Sigmoid colon (tissue), 7 donors: ENCODE measurements around the gene KLK2. TPM values are rescaled to one million over a fixed set of nuclear protein-coding genes. Genes with fewer than 3 reads are reported as not detected.

Experiments used
- DNase-seq: peaks from one replicate; pipeline ENCODE4 v3.0.0-alpha.2; 2019
- H3K27ac ChIP-seq, 4 donors: fragments of 200-600 bp; sonication (generic); one replicate each; pipeline ENCODE4 v1.5.1; 2016 to 2019; ENCODE audit warnings: mild to moderate bottlenecking in 1 of 4
- H3K27me3 ChIP-seq, 3 donors: fragments of 200-600 bp; sonication (generic); one replicate each; pipeline ENCODE4 v1.5.1; 2019; ENCODE audit warnings: mild to moderate bottlenecking in 1 of 3
- H3K36me3 ChIP-seq, 4 donors: fragments of 200-600 bp; sonication (generic); one replicate each; pipeline ENCODE4 v1.5.1; 2016 to 2019
- H3K4me1 ChIP-seq, 4 donors: fragments of 200-600 bp; sonication (generic); one replicate each; pipeline ENCODE4 v1.5.1; 2017 to 2019
- H3K4me3 ChIP-seq, 4 donors: fragments of 200-600 bp; sonication (generic); one replicate each; pipeline ENCODE4 v1.5.1; 2017 to 2019; ENCODE audit warnings: mild to moderate bottlenecking in 2 of 4, moderate library complexity in 1 of 4
- H3K9me3 ChIP-seq, 4 donors: fragments of 200-600 bp in 3 of 4; sonication (generic) in 3 of 4; one replicate each; pipeline versions ENCODE4 v1.5.1 to v1.6.1; 2013 to 2019
- CTCF ChIP-seq, 4 experiments: fragments of 450-650 bp in 3 of 4; fragments of 200-600 bp in 1 of 4; IDR thresholded peaks; one replicate each; pipeline ENCODE4 v1.5.1; 2016 to 2019; ENCODE audit warnings: antibody characterized with exemption in 4 of 4, mild to moderate bottlenecking in 3 of 4, moderate library complexity in 2 of 4
- EP300 ChIP-seq, 4 donors: sonication (generic); formaldehyde crosslinking; IDR thresholded peaks; one replicate each; pipeline ENCODE4 v1.6.1; 2017; ENCODE audit warnings: antibody characterized with exemption in 4 of 4
- POLR2A ChIP-seq, 2 donors: fragments of 450-650 bp; IDR thresholded peaks; one replicate each; pipeline ENCODE4 v1.6.1; 2016; ENCODE audit warnings: antibody characterized with exemption in 2 of 2, mild to moderate bottlenecking in 2 of 2, moderate library complexity in 2 of 2
- POLR2AphosphoS5 ChIP-seq, 4 donors: sonication (generic); formaldehyde crosslinking; IDR thresholded peaks; one replicate each; pipeline ENCODE4 v1.6.1; 2017; ENCODE audit warnings: antibody characterized with exemption in 4 of 4
- WGBS, 2 donors: extraction: QIAGEN DNeasy Blood & Tissue Kit; methylation state at CpG; one replicate each; pipeline ENCODE4 v1.1.7; 2013; 5-methylcytosine and 5-hydroxymethylcytosine counted together
- intact Hi-C: fragments of 100-400 bp; cut with DNase I; formaldehyde crosslinking; loops from one replicate; pipeline ENCODE4 v1.15.1; 2023
- polyA plus RNA-seq, 3 donors: library from polyadenylated mRNA; stranded (reverse); fragments of 200-250 nt; gene quantifications; one replicate each; pipeline ENCODE4 v1.2.3, GENCODE V29; 2013
- total RNA-seq, 4 donors: library from RNA; depleted of rRNA; stranded (reverse); fragments of >200 nt; gene quantifications; one replicate each; pipeline ENCODE4 v1.1.0, GENCODE V29; 2016
- donor health status: healthy with polysubstance abuse.
- donor health status: Bipolar disorder and iron deficiency.
- donor health status: healthy.

KLK2 gene
- total and polyA plus RNA-seq, 7 donors = 0.28 TPM; not detected in 6

- intact Hi-C loops = no loop called here
- no peaks in the 10 kb centered on the region for H3K36me3 ChIP-seq
- peaks cover 0 to 14% (median 10%) of the 10 kb centered on the region in 4 donors for H3K4me1 ChIP-seq
- no peak for TF ChIP-seq POLR2A (IDR thresholded peaks at IDR 0.05)
- TF ChIP-seq CTCF (IDR thresholded peaks at IDR 0.05) = no peak
- TF ChIP-seq EP300 (IDR thresholded peaks at IDR 0.05) = no peak
- TF ChIP-seq POLR2AphosphoS5 (IDR thresholded peaks at IDR 0.05) = no peak
- H3K4me3 ChIP-seq = no peak overlapping the region
- WGBS, 2 donors = 94 to 96% methylated on average over 6 of the region's 6 CpGs
- no peak for DNase-seq
- no peak overlapping the region for H3K27ac ChIP-seq
- H3K27me3 ChIP-seq = peaks cover 0 to 30% (median 25%) of the 10 kb centered on the region in 3 donors
- H3K9me3 ChIP-seq = no peaks in the 10 kb centered on the region
Observed at GRCh38 chr19:50833802-50834167, 39.5 kb upstream of the KLK2 start.

- peak overlapping the region; percentile 31 to 56 (median 49) for H3K4me3 ChIP-seq
- H3K4me1 ChIP-seq = peaks cover 0 to 14% (median 10%) of the 10 kb centered on the region in 4 donors
- peak overlapping the region in 3 of 4 donors; percentile 5 to 59 (median 24) for H3K27ac ChIP-seq
- intact Hi-C loops = no loop called here
- no peaks in the 10 kb centered on the region for H3K9me3 ChIP-seq
- no peaks in the 10 kb centered on the region for H3K36me3 ChIP-seq
- WGBS, 2 donors = 14 to 30% methylated on average over 13 of the region's 13 CpGs
- peaks cover 0 to 30% (median 25%) of the 10 kb centered on the region in 3 donors for H3K27me3 ChIP-seq
- DNase-seq = no peak
- TF ChIP-seq EP300 (IDR thresholded peaks at IDR 0.05) (no peak), POLR2A (IDR thresholded peaks at IDR 0.05) (no peak), CTCF (IDR thresholded peaks at IDR 0.05) (no peak), POLR2AphosphoS5 (IDR thresholded peaks at IDR 0.05) (no peak)
Observed at GRCh38 chr19:50835103-50835784, 38.0 kb upstream of the KLK2 start.

GRCh38 chr19:50835785-50836542 is 37.3 kb upstream of the KLK2 start:
- 2 to 3% methylated on average over 67 of the region's 67 CpGs for WGBS, 2 donors
- peak in 1 of 2 donors; percentile 44 for TF ChIP-seq POLR2A (IDR thresholded peaks at IDR 0.05)
- TF ChIP-seq CTCF (IDR thresholded peaks at IDR 0.05) = no peak
- peak in 2 of 4 donors; percentile 61 to 66 for TF ChIP-seq POLR2AphosphoS5 (IDR thresholded peaks at IDR 0.05)
- TF ChIP-seq EP300 (IDR thresholded peaks at IDR 0.05) = no peak
- intact Hi-C loops = no loop called here
- Histone ChIP-seq H3K36me3 (no peaks in the 10 kb centered on the region), H3K9me3 (no peaks in the 10 kb centered on the region), H3K27ac (peak overlapping the region in 3 of 4 donors; percentile 5 to 59 (median 24)), H3K4me3 (peak overlapping the region; percentile 31 to 56 (median 49)), H3K4me1 (peaks cover 0 to 14% (median 10%) of the 10 kb centered on the region in 4 donors), H3K27me3 (peaks cover 0 to 25% (median 19%) of the 10 kb centered on the region in 3 donors)
- DNase-seq = peak; percentile 78

- H3K27ac ChIP-seq = peak overlapping the region in 1 of 4 donors; percentile 8
- DNase-seq = no peak
- intact Hi-C loops = no loop called here
Observed at GRCh38 chr19:50836543-50837195, 36.6 kb upstream of the KLK2 start.

More at GRCh38 chr19:50836543-50837195, 36.6 kb upstream of the KLK2 start:
- TF ChIP-seq CTCF (IDR thresholded peaks at IDR 0.05) (no peak), POLR2A (IDR thresholded peaks at IDR 0.05) (no peak)
- H3K4me1 ChIP-seq = peaks cover 0 to 14% (median 10%) of the 10 kb centered on the region in 4 donors
- H3K27me3 ChIP-seq = peaks cover 0 to 18% (median 14%) of the 10 kb centered on the region in 3 donors
- WGBS, 2 donors = 22 to 49% methylated on average over 19 of the region's 19 CpGs
- no peaks in the 10 kb centered on the region for H3K9me3 ChIP-seq
- no peaks in the 10 kb centered on the region for H3K36me3 ChIP-seq
- H3K4me3 ChIP-seq = peak overlapping the region in 1 of 4 donors; percentile 56
